ENCODE measurements around the gene TAS2R9.
"Not testable (repeated sequence)": the region's sequence is repeated elsewhere in the genome, so short reads cannot be mapped to it uniquely, and the experiment has no call there.

The TAS2R9 gene

GRCh38 chr12:10810068-10810467 lies at the start of gene TAS2R9:
Gene TAS2R9 (minus strand): TSS chr12:10810168. CDS start chr12:10810075, 93 bp downstream.
- DNase-seq: no peak

- no peak for DNase-seq
Measured at GRCh38 chr12:10855807-10856206, 45.8 kb upstream of the TAS2R9 start.

- no peak for DNase-seq
Measured at GRCh38 chr12:10853776-10854175, 43.8 kb upstream of the TAS2R9 start.

- no peak for DNase-seq
Measured at GRCh38 chr12:10851243-10851858, 41.4 kb upstream of the TAS2R9 start.

- no peak for DNase-seq
Measured at GRCh38 chr12:10849425-10849878, 39.5 kb upstream of the TAS2R9 start, which contains the start of gene PRR4. Gene PRR4 (minus strand): TSS chr12:10849475. CDS start chr12:10849437, 38 bp downstream.

- no peak for DNase-seq
Measured at GRCh38 chr12:10847744-10848143, 37.8 kb upstream of the TAS2R9 start.

- no peak for DNase-seq
Measured at GRCh38 chr12:10842862-10843261, 32.9 kb upstream of the TAS2R9 start.

GRCh38 chr12:10838461-10838860 lies 28.5 kb upstream of the TAS2R9 start:
- DNase-seq: no peak

GRCh38 chr12:10829994-10830393 lies 20.0 kb upstream of the TAS2R9 start:
- no peak for DNase-seq

- DNase-seq: no peak
Measured at GRCh38 chr12:10826258-10826657, 16.3 kb upstream of the TAS2R9 start, which contains the start of gene TAS2R10. Gene TAS2R10 (minus strand): TSS chr12:10826358. CDS start chr12:10826269, 89 bp downstream.

- no peak for DNase-seq
Measured at GRCh38 chr12:10824957-10825356, 15.0 kb upstream of the TAS2R9 start.

- DNase-seq: no peak
Measured at GRCh38 chr12:10811883-10812536, 2.0 kb upstream of the TAS2R9 start.

GRCh38 chr12:10807186-10807585 lies 2.8 kb downstream of the TAS2R9 start, which contains the start of gene TAS2R8:
Gene TAS2R8 (minus strand): TSS chr12:10807286. CDS start chr12:10806980, 306 bp downstream.
- DNase-seq: no peak

GRCh38 chr12:10802587-10802986 lies 7.4 kb downstream of the TAS2R9 start, which contains the start of gene TAS2R7:
Gene TAS2R7 (minus strand): TSS chr12:10802627. CDS start chr12:10802570, 57 bp downstream.
- DNase-seq: no peak

- DNase-seq: no peak
Measured at GRCh38 chr12:10801741-10802140, 8.2 kb downstream of the TAS2R9 start.

- no peak for DNase-seq
Measured at GRCh38 chr12:10794222-10794621, 15.7 kb downstream of the TAS2R9 start.

- not testable (repeated sequence) for DNase-seq
Measured at GRCh38 chr12:10791769-10792168, 18.2 kb downstream of the TAS2R9 start.

GRCh38 chr12:10783252-10783651 lies 26.7 kb downstream of the TAS2R9 start:
- no peak for DNase-seq

- no peak for DNase-seq
Measured at GRCh38 chr12:10779103-10779502, 30.9 kb downstream of the TAS2R9 start.

GRCh38 chr12:10771132-10771733 lies 38.7 kb downstream of the TAS2R9 start:
- no peak for DNase-seq

GRCh38 chr12:10759657-10760056 lies 50.3 kb downstream of the TAS2R9 start:
- no peak for DNase-seq

Data from NCI-H187 (cell line).